Lower leg skin (tissue), 4 donors: ENCODE data around the gene CPN1. TPM values are rescaled to one million over a fixed set of nuclear protein-coding genes. Genes with fewer than 3 reads are reported as not detected.

Experiments
- DNase-seq, 2 donors: peaks; one replicate each; pipeline ENCODE4 v3.0.0-alpha.2; 2019; ENCODE audit warnings: low spot score in 2 of 2
- H3K4me3 ChIP-seq: fragments of 200-600 bp; sonication (generic); 2 replicates; pipeline ENCODE4 v1.5.1; 2017; ENCODE audit warnings: mild to moderate bottlenecking, low read depth; ENCODE audit not compliant: poor library complexity, severe bottlenecking
- POLR2A ChIP-seq, 2 donors: fragments of 450-650 bp; IDR thresholded peaks; one replicate each; pipeline ENCODE4 v1.6.1; 2016 to 2017; ENCODE audit warnings: antibody characterized with exemption in 2 of 2, mild to moderate bottlenecking in 1 of 2, moderate library complexity in 1 of 2
- WGBS, 2 donors: methylation state at CpG; one replicate each; pipeline ENCODE4 v1.1.5; 2018; 5-methylcytosine and 5-hydroxymethylcytosine counted together
- intact Hi-C: fragments of 100-400 bp; cut with DNase I; formaldehyde crosslinking; loops from one replicate; pipeline ENCODE4 v1.15.0; 2023; ENCODE audit warnings: low total_unique reads
- total RNA-seq, 4 donors: library from RNA; depleted of rRNA; stranded (reverse); fragments of >200 nt; gene quantifications; one replicate each; pipeline ENCODE4 v1.1.0, GENCODE V29; 2016
- TF ChIP-seq, protein P1 (sequence below), 3 donors: fragments of 450-650 bp; IDR thresholded peaks; one replicate each; pipeline ENCODE4 v1.5.1; 2016; ENCODE audit warnings: antibody characterized with exemption in 3 of 3, mild to moderate bottlenecking in 3 of 3, moderate library complexity in 2 of 3

Gene CPN1
- total RNA-seq, 4 donors from 2014 or later = not detected

DNA sequence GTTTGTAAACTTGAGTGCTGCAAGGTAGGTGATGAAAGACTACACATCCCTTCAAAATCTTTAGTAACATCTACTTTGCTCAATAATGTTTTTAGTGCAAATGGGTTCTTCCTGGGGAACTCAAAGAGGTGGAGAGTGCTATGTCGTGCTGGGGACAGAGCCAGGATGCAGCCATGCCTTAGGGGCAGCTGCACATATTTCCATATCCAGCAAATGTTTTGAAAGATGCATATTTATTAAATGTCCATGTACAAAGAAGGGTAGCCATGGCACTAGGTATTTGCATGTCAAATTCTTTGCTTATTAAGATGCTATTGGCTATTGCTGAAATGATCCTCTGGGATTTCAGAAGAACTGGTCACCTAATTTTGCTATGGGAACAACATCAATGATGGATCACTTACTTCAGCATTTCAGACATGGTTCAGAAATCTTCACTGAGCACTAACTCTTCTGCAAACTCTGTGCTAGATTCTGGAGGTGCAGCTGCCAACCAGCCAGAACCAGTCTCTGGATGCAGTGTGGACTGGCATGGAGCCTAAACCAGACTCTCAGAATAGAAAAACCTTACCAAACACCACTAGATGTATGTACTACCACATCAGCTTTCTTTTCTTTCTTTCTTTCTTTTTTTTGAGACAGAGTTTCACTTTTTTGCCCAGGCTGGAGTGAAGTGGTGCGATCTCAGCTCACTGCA lies 40.2 kb downstream of the CPN1 start:
- WGBS, 2 donors = 59 to 67% methylated on average over 2 of the region's 2 CpGs

DNA sequence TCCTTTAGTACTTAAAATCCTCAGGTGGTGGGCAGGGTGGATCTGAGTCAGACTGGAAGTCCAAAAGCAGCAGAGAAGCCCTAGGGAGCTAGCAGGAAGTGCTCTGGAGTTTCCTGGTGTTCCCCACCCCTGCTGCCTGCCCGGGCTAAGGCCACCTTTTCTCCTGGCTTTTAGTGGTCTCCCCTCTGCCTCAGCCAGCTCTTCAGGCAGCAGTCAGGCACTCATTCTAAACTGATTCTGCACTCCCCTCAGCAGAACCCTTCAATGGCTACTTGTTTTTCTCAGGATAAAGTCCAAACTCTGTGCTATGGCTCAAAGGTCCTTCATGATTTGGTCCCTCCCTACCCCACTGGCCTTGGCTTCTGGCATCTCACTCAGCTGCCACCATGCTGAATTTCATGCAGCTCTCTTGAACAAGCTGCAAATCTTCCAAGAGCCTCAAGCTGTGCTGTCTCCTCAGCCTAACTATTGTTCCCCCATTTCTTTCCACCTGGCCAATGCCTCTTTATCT lies 43.1 kb downstream of the CPN1 start:
- no peak overlapping the region for H3K4me3 ChIP-seq
- 21 to 29% methylated on average over 1 of the region's 1 CpG for WGBS, 2 donors
- intact Hi-C loops = no loop called here
- DNase-seq = peak in 1 of 2 donors; percentile 45
- no peak for TF ChIP-seq POLR2A (IDR thresholded peaks at IDR 0.05)
- TF ChIP-seq, protein P1, sequence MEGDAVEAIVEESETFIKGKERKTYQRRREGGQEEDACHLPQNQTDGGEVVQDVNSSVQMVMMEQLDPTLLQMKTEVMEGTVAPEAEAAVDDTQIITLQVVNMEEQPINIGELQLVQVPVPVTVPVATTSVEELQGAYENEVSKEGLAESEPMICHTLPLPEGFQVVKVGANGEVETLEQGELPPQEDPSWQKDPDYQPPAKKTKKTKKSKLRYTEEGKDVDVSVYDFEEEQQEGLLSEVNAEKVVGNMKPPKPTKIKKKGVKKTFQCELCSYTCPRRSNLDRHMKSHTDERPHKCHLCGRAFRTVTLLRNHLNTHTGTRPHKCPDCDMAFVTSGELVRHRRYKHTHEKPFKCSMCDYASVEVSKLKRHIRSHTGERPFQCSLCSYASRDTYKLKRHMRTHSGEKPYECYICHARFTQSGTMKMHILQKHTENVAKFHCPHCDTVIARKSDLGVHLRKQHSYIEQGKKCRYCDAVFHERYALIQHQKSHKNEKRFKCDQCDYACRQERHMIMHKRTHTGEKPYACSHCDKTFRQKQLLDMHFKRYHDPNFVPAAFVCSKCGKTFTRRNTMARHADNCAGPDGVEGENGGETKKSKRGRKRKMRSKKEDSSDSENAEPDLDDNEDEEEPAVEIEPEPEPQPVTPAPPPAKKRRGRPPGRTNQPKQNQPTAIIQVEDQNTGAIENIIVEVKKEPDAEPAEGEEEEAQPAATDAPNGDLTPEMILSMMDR (IDR thresholded peaks at IDR 0.05) = no peak

More for the DNA sequence above, 40.2 kb downstream of the CPN1 start:
- peak in 1 of 2 donors; percentile 39 for DNase-seq
- intact Hi-C loops = no loop called here
- H3K4me3 ChIP-seq = no peak overlapping the region
- TF ChIP-seq, protein P1 (IDR thresholded peaks at IDR 0.05) = no peak
- TF ChIP-seq POLR2A (IDR thresholded peaks at IDR 0.05) = no peak

DNA sequence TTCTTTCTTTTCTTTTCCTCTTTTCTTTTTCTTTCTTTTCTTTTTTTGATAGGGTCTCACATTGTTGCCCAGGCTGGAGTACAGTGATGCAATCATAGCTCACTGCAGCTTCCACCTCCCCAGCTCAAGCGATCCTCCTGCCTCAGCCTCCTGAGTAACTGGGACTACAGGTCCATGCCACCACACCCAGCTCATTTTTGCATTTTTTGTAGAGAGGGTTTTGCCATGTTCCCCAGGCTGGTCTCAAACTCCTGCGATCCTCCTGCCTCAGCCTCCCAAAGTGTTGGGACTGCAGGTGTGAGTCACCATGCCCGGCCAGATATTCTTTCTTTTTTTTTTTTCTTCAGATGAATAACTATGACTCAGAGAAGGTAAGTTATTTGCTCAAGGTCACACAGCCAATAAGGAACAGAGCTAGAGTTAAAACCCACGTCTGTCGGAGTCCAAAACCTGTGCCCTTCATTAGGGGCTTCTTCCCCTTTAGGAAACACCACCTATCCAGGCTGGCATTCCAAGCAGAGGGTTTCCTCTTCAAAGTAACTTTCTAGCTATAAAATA lies 43.8 kb downstream of the CPN1 start:
- peak in 1 of 2 donors; percentile 39 for DNase-seq
- no peak overlapping the region for H3K4me3 ChIP-seq
- intact Hi-C loops = no loop called here
- WGBS, 2 donors = 81 to 86% methylated on average over 5 of the region's 5 CpGs
- TF ChIP-seq, protein P1 (IDR thresholded peaks at IDR 0.05) = no peak
- no peak for TF ChIP-seq POLR2A (IDR thresholded peaks at IDR 0.05)

DNA sequence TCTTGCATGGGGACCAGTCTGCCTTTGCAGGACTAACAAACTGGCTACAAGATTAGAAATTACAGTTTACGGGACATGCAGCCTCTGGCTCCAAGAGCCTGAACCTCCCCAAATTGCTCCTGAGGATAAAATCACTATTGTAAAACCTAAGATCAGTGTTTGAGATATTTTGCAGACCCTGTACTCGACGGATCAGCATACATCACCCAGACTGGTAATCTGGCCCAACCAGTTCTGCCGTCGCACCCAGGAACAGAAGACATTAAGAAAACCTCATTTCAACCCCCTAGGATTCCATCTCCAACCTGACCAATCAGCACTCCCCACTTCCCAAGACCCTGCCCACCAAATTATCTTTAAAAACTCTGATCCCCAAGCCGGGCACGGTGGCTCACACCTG lies 44.8 kb downstream of the CPN1 start:
- intact Hi-C loops = no loop called here
- peak in 1 of 2 donors; percentile 56 for DNase-seq
- WGBS, 2 donors = 81 to 83% methylated on average over 7 of the region's 7 CpGs
- no peak overlapping the region for H3K4me3 ChIP-seq
- TF ChIP-seq POLR2A (IDR thresholded peaks at IDR 0.05) = no peak
- TF ChIP-seq, protein P1 (IDR thresholded peaks at IDR 0.05) = no peak

DNA sequence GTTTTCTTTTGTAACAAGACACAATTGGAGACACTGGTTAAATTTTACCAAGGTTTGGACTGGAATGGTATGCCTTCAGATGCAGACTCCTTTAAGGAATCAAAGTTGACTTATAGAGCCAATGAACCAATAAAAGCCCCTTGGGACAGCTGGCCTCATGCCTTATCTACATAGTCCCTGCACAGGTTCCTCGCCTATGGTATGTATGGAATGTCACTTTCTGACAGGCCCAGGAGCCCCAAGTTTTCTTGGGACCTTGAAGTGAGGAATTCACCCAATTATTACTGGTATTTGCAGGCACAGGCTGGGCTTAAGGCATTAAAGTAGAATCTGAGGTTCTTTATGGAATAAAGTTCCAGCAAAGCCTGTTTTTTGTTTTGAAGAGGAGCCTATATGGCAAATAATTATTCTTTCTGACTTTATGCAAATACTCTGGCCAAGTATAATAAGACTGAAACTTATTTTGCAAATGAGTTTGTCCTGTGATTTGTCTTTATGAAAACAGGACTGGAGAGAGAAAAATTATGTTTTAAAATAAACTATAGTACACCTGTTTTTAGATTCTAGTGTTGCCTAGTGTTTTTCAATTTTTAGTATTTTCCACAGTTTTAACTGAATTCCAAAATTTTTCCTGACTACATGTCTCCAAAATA lies 47.8 kb downstream of the CPN1 start:
- peak in 1 of 2 donors; percentile 25 for DNase-seq
- intact Hi-C loops = no loop called here
- H3K4me3 ChIP-seq = no peak overlapping the region
- 67 to 84% methylated on average over 1 of the region's 1 CpG for WGBS, 2 donors
- TF ChIP-seq POLR2A (IDR thresholded peaks at IDR 0.05) = no peak
- TF ChIP-seq, protein P1 (IDR thresholded peaks at IDR 0.05) = no peak
